Spleen (tissue), 11 donors: ENCODE data around the gene EML3. TPM values are rescaled to one million over a fixed set of nuclear protein-coding genes. Genes with fewer than 3 reads are reported as not detected.

Experiments used
- DNase-seq: peaks from one replicate; pipeline ENCODE4 v3.0.0-alpha.2; 2020
- H3K27ac ChIP-seq, 8 donors: fragments of 200-600 bp; sonication (generic) in 7 of 8; 1 replicate in 4 of 8; 2 replicates in 4 of 8; pipeline versions ENCODE4 v1.5.0 to v1.8.0; 2016 to 2021; ENCODE audit warnings: inconsistent platforms in 4 of 8, mild to moderate bottlenecking in 4 of 8, moderate library complexity in 1 of 8
- H3K27me3 ChIP-seq, 7 donors: fragments of 200-600 bp; sonication (generic) in 6 of 7; replicated peaks in 1 of 7; 1 replicate in 4 of 7; 2 replicates in 3 of 7; pipeline versions ENCODE4 v1.5.0 to v1.8.0; 2016 to 2021; ENCODE audit warnings: inconsistent platforms in 3 of 7, mild to moderate bottlenecking in 1 of 7
- H3K36me3 ChIP-seq, 6 donors: fragments of 200-600 bp; sonication (generic) in 5 of 6; 1 replicate in 4 of 6; 2 replicates in 2 of 6; pipeline versions ENCODE4 v1.5.0 to v1.8.0; 2016 to 2021; ENCODE audit warnings: inconsistent platforms in 2 of 6
- H3K4me1 ChIP-seq, 6 donors: fragments of 200-600 bp; sonication (generic) in 5 of 6; 1 replicate in 3 of 6; 2 replicates in 3 of 6; pipeline versions ENCODE4 v1.5.0 to v1.8.0; 2016 to 2021; ENCODE audit warnings: inconsistent platforms in 3 of 6
- H3K4me3 ChIP-seq, 8 donors: fragments of 200-600 bp; sonication (generic) in 7 of 8; 1 replicate in 4 of 8; 2 replicates in 4 of 8; pipeline versions ENCODE4 v1.5.0 to v1.8.0; 2016 to 2021; ENCODE audit warnings: inconsistent platforms in 4 of 8, mild to moderate bottlenecking in 4 of 8, moderate library complexity in 2 of 8
- H3K9me3 ChIP-seq, 8 donors: fragments of 200-600 bp; sonication (generic) in 7 of 8; 1 replicate in 4 of 8; 2 replicates in 4 of 8; pipeline versions ENCODE4 v1.5.0 to v1.8.0; 2016 to 2021; ENCODE audit warnings: inconsistent platforms in 4 of 8
- CTCF ChIP-seq, 11 experiments: fragments of 200-600 bp in 7 of 11; fragments of 450-650 bp in 4 of 11; sonication (generic) in 4 of 11; IDR thresholded peaks in 8 of 11; conservative IDR thresholded peaks in 3 of 11; 1 replicate in 7 of 11; 2 replicates in 4 of 11; pipeline versions ENCODE4 v1.4.0 to v1.8.0; 2016 to 2021; ENCODE audit warnings: antibody characterized with exemption in 11 of 11, inconsistent platforms in 4 of 11, mild to moderate bottlenecking in 1 of 11
- POLR2A ChIP-seq, 3 donors: fragments of 450-650 bp; IDR thresholded peaks; one replicate each; pipeline ENCODE4 v1.5.1; 2017; ENCODE audit warnings: antibody characterized with exemption in 3 of 3, mild to moderate bottlenecking in 1 of 3
- POLR2AphosphoS5 ChIP-seq, 3 donors: sonication (generic); formaldehyde crosslinking; IDR thresholded peaks; one replicate each; pipeline ENCODE4 v1.5.1; 2017; ENCODE audit warnings: antibody characterized with exemption in 3 of 3
- WGBS, 5 donors: extraction: QIAGEN DNeasy Blood & Tissue Kit in 3 of 5; methylation state at CpG; one replicate each; pipeline versions ENCODE4 v1.1.5 to v1.1.7; 2013 to 2018; 5-methylcytosine and 5-hydroxymethylcytosine counted together
- intact Hi-C: fragments of 100-400 bp; cut with DNase I; formaldehyde crosslinking; loops from one replicate; pipeline ENCODE4 v1.15.0; 2023; ENCODE audit warnings: low total_unique reads
- polyA plus RNA-seq, 3 donors: library from polyadenylated mRNA; stranded (reverse); fragments of 200-250 nt; gene quantifications; one replicate each; pipeline ENCODE4 v1.2.1, GENCODE V29; 2013
- total RNA-seq, 7 donors: library from RNA; depleted of rRNA in 3 of 7; stranded (reverse); fragments of >200 nt in 3 of 7; fragmentation: NEBNext Ultra II Directional in 4 of 7; extraction: Animal tissue kit (Norgen Biotek cat#: 25700) in 4 of 7; gene quantifications; one replicate each; pipeline versions ENCODE4 v1.1.0 to v1.2.1, GENCODE V29; 2016 to 2021
- donor health status: healthy with polysubstance abuse.
- donor health status: DM: no; HTN: no; CAD: no; lungs with moderate emphysema.
- donor health status: DM: no; HTN: no; CAD: no.
- donor health status: Bipolar disorder and iron deficiency.
- donor health status: healthy.
- donor health status: DM: no; HTN: no; CAD: no.
- donor health status: DM: yes; HTN: yes; CAD: no.

EML3 gene
- total and polyA plus RNA-seq, 10 donors = 46.7 to 159 (median 112) TPM

- no peak for TF ChIP-seq POLR2AphosphoS5 (IDR thresholded peaks at IDR 0.05)
- no peak for TF ChIP-seq POLR2A (IDR thresholded peaks at IDR 0.05)
- TF ChIP-seq CTCF (IDR thresholded peaks at IDR 0.05 in 8 of 11, conservative IDR thresholded peaks at IDR 0.05 in 3 of 11) = no peak
- peak overlapping the region; percentile 92 to 99 (median 98) for H3K27ac ChIP-seq
- H3K4me1 ChIP-seq = peaks cover 19 to 73% (median 48%) of the 10 kb centered on the region in 6 donors
- DNase-seq = no peak
- peaks cover 0 to 69% (median 43%) of the 10 kb centered on the region in 6 donors for H3K36me3 ChIP-seq
- peak overlapping the region; percentile 90 to 98 (median 92) for H3K4me3 ChIP-seq
- H3K27me3 ChIP-seq = no peaks in the 10 kb centered on the region
- intact Hi-C loops = loop anchor here (10.0 kb wide), 1 partner anchor 75 kb away; the partner anchor contains the start of genes LBHD1, UBXN1 and UQCC3
- H3K9me3 ChIP-seq = no peaks in the 10 kb centered on the region
- 33 to 61% (median 46%) methylated on average over 5 of the region's 5 CpGs for WGBS, 5 donors
Measured at GRCh38 chr11:62599901-62600300, 12.7 kb downstream of the EML3 start.

- TF ChIP-seq POLR2AphosphoS5 (IDR thresholded peaks at IDR 0.05) (peak; percentile 67 to 90 (median 84)), CTCF (IDR thresholded peaks at IDR 0.05 in 8 of 11, conservative IDR thresholded peaks at IDR 0.05 in 3 of 11) (no peak), POLR2A (IDR thresholded peaks at IDR 0.05) (no peak)
- Histone ChIP-seq H3K27ac (peak overlapping the region; percentile 92 to 99 (median 98)), H3K27me3 (no peaks in the 10 kb centered on the region), H3K9me3 (no peaks in the 10 kb centered on the region), H3K36me3 (peaks cover 0 to 69% (median 46%) of the 10 kb centered on the region in 6 donors), H3K4me3 (peak overlapping the region in 7 of 8 donors; percentile 91 to 98 (median 93)), H3K4me1 (peaks cover 19 to 74% (median 48%) of the 10 kb centered on the region in 6 donors)
- peak; percentile 96 for DNase-seq
- intact Hi-C loops = loop anchor here (10.0 kb wide), 1 partner anchor 76 kb away; the partner anchor contains the start of genes LBHD1, UBXN1 and UQCC3
- 24 to 33% (median 29%) methylated on average over 7 of the region's 7 CpGs for WGBS, 5 donors
Measured at GRCh38 chr11:62599069-62599696, 13.4 kb downstream of the EML3 start.

- H3K27ac ChIP-seq = peak overlapping the region in 1 of 8 donors; percentile 7
Measured at GRCh38 chr11:62595124-62595523, 17.5 kb downstream of the EML3 start.

More at GRCh38 chr11:62595124-62595523, 17.5 kb downstream of the EML3 start:
- H3K9me3 ChIP-seq = no peaks in the 10 kb centered on the region
- peaks cover 0 to 66% (median 52%) of the 10 kb centered on the region in 6 donors for H3K36me3 ChIP-seq
- H3K4me3 ChIP-seq = no peak overlapping the region
- intact Hi-C loops = loop anchor here (10.0 kb wide), 1 partner anchor 80 kb away; the partner anchor contains the start of genes LBHD1, UBXN1 and UQCC3
- H3K4me1 ChIP-seq = peaks cover 37 to 76% (median 60%) of the 10 kb centered on the region in 6 donors
- H3K27me3 ChIP-seq = no peaks in the 10 kb centered on the region
- WGBS, 5 donors = 88 to 94% (median 89%) methylated on average over 3 to 8 of the region's 8 CpGs
- no peak for DNase-seq
- TF ChIP-seq CTCF (IDR thresholded peaks at IDR 0.05 in 8 of 11, conservative IDR thresholded peaks at IDR 0.05 in 3 of 11) (no peak), POLR2AphosphoS5 (IDR thresholded peaks at IDR 0.05) (no peak), POLR2A (IDR thresholded peaks at IDR 0.05) (no peak)
